Gastroesophageal sphincter (tissue), 3 donors: ENCODE data around the gene PKD2L1.

Experiments
- CTCF ChIP-seq, 4 experiments: fragments of 200-600 bp in 2 of 4; fragments of 450-650 bp in 2 of 4; sonication (generic) in 1 of 4; IDR thresholded peaks; one replicate each; pipeline ENCODE4 v1.5.1; 2017 to 2019; ENCODE audit warnings: antibody characterized with exemption in 4 of 4, mild to moderate bottlenecking in 2 of 4, moderate library complexity in 2 of 4
- POLR2AphosphoS5 ChIP-seq: sonication (generic); formaldehyde crosslinking; IDR thresholded peaks from one replicate; pipeline ENCODE4 v1.6.1; 2017; ENCODE audit warnings: antibody characterized with exemption

- no peak for TF ChIP-seq CTCF (IDR thresholded peaks at IDR 0.05)
- no peak for TF ChIP-seq POLR2AphosphoS5
These were observed 23.9 kb upstream of the PKD2L1 start for GRCh38 chr10:100353770-100354485.
